Natural killer cell (primary cell): ENCODE data around the gene RBM41. TPM values are rescaled to one million over a fixed set of nuclear protein-coding genes. Genes with fewer than 3 reads are reported as not detected.
"Not testable (repeated sequence)": the region's sequence is repeated elsewhere in the genome, so short reads cannot be mapped to it uniquely, and the experiment has no call there.

Experiments
- ATAC-seq, 3 donors: fragments of 150-1000 bp in 2 of 3; fragments of 200-7000 bp in 1 of 3; cut with Tn5 transposase; 1 replicate in 1 of 3; 2 replicates in 2 of 3; pipeline ENCODE4 v1.10.0; 2021; ENCODE audit warnings: mild to moderate bottlenecking in 2 of 3, moderate library complexity in 2 of 3
- DNase-seq, 2 donors: peaks; one replicate each; pipeline versions ENCODE4 v3.0.0 to v3.0.0-alpha.2; 2013 to 2021; ENCODE audit warnings: mixed read lengths in 1 of 2
- H3K27ac ChIP-seq: one replicate; pipeline ENCODE4 v1.5.1; 2013; ENCODE audit warnings: mild to moderate bottlenecking, low read length
- H3K27me3 ChIP-seq: one replicate; pipeline ENCODE4 v1.6.1; 2013; ENCODE audit warnings: low read length; ENCODE audit not compliant: control insufficient read depth, insufficient read depth
- H3K36me3 ChIP-seq: one replicate; pipeline ENCODE4 v1.6.1; 2013; ENCODE audit warnings: low read length; ENCODE audit not compliant: control insufficient read depth, insufficient read depth
- H3K4me1 ChIP-seq: one replicate; pipeline ENCODE4 v1.6.1; 2013; ENCODE audit warnings: low read length; ENCODE audit not compliant: control insufficient read depth, insufficient read depth
- H3K4me3 ChIP-seq: one replicate; pipeline ENCODE4 v1.5.1; 2013; ENCODE audit warnings: low read length
- H3K9me3 ChIP-seq: one replicate; pipeline ENCODE4 v1.6.1; 2013; ENCODE audit warnings: low read length; ENCODE audit not compliant: control insufficient read depth, insufficient read depth
- H3K27ac Mint-ChIP-seq, 2 donors: one replicate each; pipeline ENCODE4 v1.8.0; 2022; ENCODE audit warnings: mild to moderate bottlenecking in 2 of 2, mixed read lengths in 2 of 2, moderate library complexity in 1 of 2
- H3K27me3 Mint-ChIP-seq, 2 donors: one replicate each; pipeline ENCODE4 v1.8.0; 2022; ENCODE audit warnings: low read depth in 2 of 2, mixed read lengths in 2 of 2
- H3K36me3 Mint-ChIP-seq: one replicate; pipeline ENCODE4 v1.8.0; 2022; ENCODE audit warnings: mixed read lengths
- H3K4me1 Mint-ChIP-seq, 2 donors: one replicate each; pipeline ENCODE4 v1.8.0; 2022; ENCODE audit warnings: mixed read lengths in 2 of 2
- H3K4me3 Mint-ChIP-seq: one replicate; pipeline ENCODE4 v1.8.0; 2022; ENCODE audit warnings: mild to moderate bottlenecking, moderate library complexity, mixed read lengths
- H3K9me3 Mint-ChIP-seq, 2 donors: one replicate each; pipeline ENCODE4 v1.8.0; 2022; ENCODE audit warnings: mixed read lengths in 2 of 2
- CTCF ChIP-seq: fragments of 200-600 bp; IDR thresholded peaks from one replicate; pipeline ENCODE4 v1.8.0; 2022; ENCODE audit warnings: antibody characterized with exemption
- WGBS: methylation state at CpG from one replicate; pipeline ENCODE4 v1.1.7; 2013; ENCODE audit warnings: missing lambda C conversion rate; ENCODE audit not compliant: insufficient coverage; 5-methylcytosine and 5-hydroxymethylcytosine counted together
- intact Hi-C: fragments of 100-400 bp; cut with micrococcal nuclease; formaldehyde crosslinking; loops from one replicate; pipeline ENCODE4 v1.14.2; 2022
- total RNA-seq, 4 donors: library from RNA; stranded (reverse); fragments of 120-200 nt in 1 of 4; gene quantifications; one replicate each; pipeline versions ENCODE4 v1.2.3 to v1.2.4, GENCODE V29; 2013 to 2022

Gene RBM41
- 10 to 100 TPM; 14.6 to 18.0 (median 15.3) TPM for total RNA-seq
- total RNA-seq (2013): 29.1 TPM

- no peaks in the 10 kb centered on the region for H3K9me3 ChIP-seq
- Mint-ChIP-seq H3K4me3 (peak within 1 kb of the TSS; percentile 93), H3K36me3 (peaks cover 6% of the 10 kb centered on the region), H3K27ac (peak within 1 kb of the TSS; percentile 71 to 90), H3K27me3 (peaks cover 0 to 9% of the 10 kb centered on the region in 2 donors), H3K4me1 (peaks cover 8 to 38% of the 10 kb centered on the region in 2 donors), H3K9me3 (no peaks in the 10 kb centered on the region)
- peaks cover 25% of the 10 kb centered on the region for H3K36me3 ChIP-seq
- ATAC-seq (peak; percentile 98 to 99 (median 99)), DNase-seq (peak; percentile 45 to 85)
- H3K4me3 ChIP-seq: peak within 1 kb of the TSS; percentile 54
- intact Hi-C loops: loop anchor here (5.0 kb wide), 1 partner anchor 49 kb away; no protein-coding TSS in a partner anchor
- TF ChIP-seq CTCF: no peak
- peak within 1 kb of the TSS; percentile 72 for H3K27ac ChIP-seq
- no peaks in the 10 kb centered on the region for H3K4me1 ChIP-seq
- under 1% methylated on average over 31 of the region's 37 CpGs for WGBS
- H3K27me3 ChIP-seq: no peaks in the 10 kb centered on the region
These were observed at the start of gene RBM41 for GRCh38 chrX:107118322-107119147. RBM41 (minus strand) TSS chrX:107118822; CDS start chrX:107118773, 49 bp downstream.

DNA sequence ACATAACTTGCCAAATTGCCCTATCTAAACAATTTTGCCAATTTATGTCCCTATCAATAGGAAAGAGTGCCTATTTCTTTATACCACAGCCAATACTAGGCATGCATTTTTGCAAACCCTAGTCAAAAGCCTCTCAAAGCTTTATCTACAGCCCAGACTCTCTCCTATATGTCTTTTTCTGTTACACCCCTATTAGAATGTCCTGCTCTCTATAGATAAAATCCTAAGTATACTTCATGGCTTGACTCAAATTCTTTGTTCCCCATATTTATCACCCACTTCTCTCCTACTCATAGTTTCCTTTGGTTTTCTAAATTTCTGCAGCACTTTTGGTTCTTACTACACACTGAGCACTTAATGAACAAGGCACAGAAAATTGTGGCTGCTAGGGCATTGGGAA, 49.6 kb upstream of the RBM41 start:
- peaks cover 7% of the 10 kb centered on the region for H3K36me3 Mint-ChIP-seq
- Histone ChIP-seq H3K27me3 (no peaks in the 10 kb centered on the region), H3K4me1 (no peaks in the 10 kb centered on the region), H3K4me3 (no peak overlapping the region), H3K36me3 (no peaks in the 10 kb centered on the region), H3K9me3 (no peaks in the 10 kb centered on the region), H3K27ac (no peak overlapping the region)
- H3K4me3 Mint-ChIP-seq: no peak overlapping the region
- ATAC-seq (no peak), DNase-seq (no peak)
- no peak for TF ChIP-seq CTCF
- H3K27me3 Mint-ChIP-seq: peaks cover 25 to 61% of the 10 kb centered on the region in 2 donors
- intact Hi-C loops: loop anchor here (5.0 kb wide), 2 partner anchors 39 to 51 kb away; partner anchors contain the start of genes DNAAF6, NUP62CL and RBM41
- H3K9me3 Mint-ChIP-seq: no peaks in the 10 kb centered on the region
- peaks cover 10 to 11% of the 10 kb centered on the region in 2 donors for H3K4me1 Mint-ChIP-seq
- H3K27ac Mint-ChIP-seq: no peak overlapping the region

- 40% methylated on average over 2 of the region's 3 CpGs for WGBS
These were observed 48.7 kb upstream of the RBM41 start for GRCh38 chrX:107167163-107167921.

DNA sequence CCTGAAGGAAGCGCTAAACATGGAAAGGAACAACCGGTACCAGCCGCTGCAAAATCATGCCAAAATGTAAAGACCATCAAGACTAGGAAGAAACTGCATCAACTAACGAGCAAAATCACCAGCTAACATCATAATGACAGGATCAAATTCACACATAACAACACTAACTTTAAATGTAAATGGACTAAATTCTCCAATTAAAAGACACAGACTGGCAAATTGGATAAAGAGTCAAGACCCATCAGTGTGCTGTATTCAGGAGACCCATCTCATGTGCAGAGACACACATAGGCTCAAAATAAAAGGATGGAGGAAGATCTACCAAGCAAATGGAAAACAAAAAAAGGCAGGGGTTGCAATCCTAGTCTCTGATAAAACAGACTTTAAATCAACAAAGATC, 39.0 kb upstream of the RBM41 start:
- H3K36me3 Mint-ChIP-seq, H3K4me3 Mint-ChIP-seq, ATAC-seq, H3K36me3 ChIP-seq, H3K4me1 ChIP-seq, H3K9me3 Mint-ChIP-seq, H3K27ac ChIP-seq, H3K4me1 Mint-ChIP-seq, H3K27me3 ChIP-seq, H3K27ac Mint-ChIP-seq, intact Hi-C loops, DNase-seq, H3K9me3 ChIP-seq, H3K4me3 ChIP-seq: not testable (repeated sequence)
- peaks cover 4 to 17% of the 10 kb centered on the region in 2 donors for H3K27me3 Mint-ChIP-seq
- WGBS: no CpG with 5 or more reads among the region's 4 CpGs

More at GRCh38 chrX:107167163-107167921, 48.7 kb upstream of the RBM41 start:
- intact Hi-C loops: loop anchor here (5.0 kb wide), 2 partner anchors 40 to 50 kb away; partner anchors contain the start of genes DNAAF6, NUP62CL and RBM41
- Histone ChIP-seq H3K27me3 (no peaks in the 10 kb centered on the region), H3K4me3 (no peak overlapping the region), H3K4me1 (no peaks in the 10 kb centered on the region), H3K27ac (no peak overlapping the region), H3K36me3 (no peaks in the 10 kb centered on the region), H3K9me3 (no peaks in the 10 kb centered on the region)
- peaks cover 27 to 70% of the 10 kb centered on the region in 2 donors for H3K27me3 Mint-ChIP-seq
- peaks cover 7% of the 10 kb centered on the region for H3K36me3 Mint-ChIP-seq
- H3K4me3 Mint-ChIP-seq: peak overlapping the region; percentile 1
- DNase-seq: peak in 1 of 2 donors; percentile 30
- no peaks in the 10 kb centered on the region for H3K9me3 Mint-ChIP-seq
- H3K4me1 Mint-ChIP-seq: peaks cover 10 to 11% of the 10 kb centered on the region in 2 donors
- no peak for TF ChIP-seq CTCF
- no peak overlapping the region for H3K27ac Mint-ChIP-seq
- ATAC-seq: peak; percentile 72 to 88 (median 86)

GRCh38 chrX:107155621-107156430, 37.2 kb upstream of the RBM41 start:
- H3K27ac Mint-ChIP-seq, H3K4me1 Mint-ChIP-seq, H3K4me3 ChIP-seq, intact Hi-C loops, H3K4me1 ChIP-seq, H3K9me3 Mint-ChIP-seq, DNase-seq, H3K27me3 ChIP-seq, H3K36me3 Mint-ChIP-seq, H3K27me3 Mint-ChIP-seq, H3K27ac ChIP-seq, ATAC-seq, H3K36me3 ChIP-seq, H3K9me3 ChIP-seq: not testable (repeated sequence)
- 33% methylated on average over 14 of the region's 32 CpGs for WGBS
- H3K4me3 Mint-ChIP-seq: peak overlapping the region; percentile 28
